Thyroid gland (tissue), 4 donors: Measurements from ENCODE around the gene SORCS2. TPM values are rescaled to one million over a fixed set of nuclear protein-coding genes. Genes with fewer than 3 reads are reported as not detected.
"Not testable (repeated sequence)": the region's sequence is repeated elsewhere in the genome, so short reads cannot be mapped to it uniquely, and the experiment has no call there.

Experiments used
- DNase-seq, 2 donors: peaks; one replicate each; pipeline ENCODE4 v3.0.0-alpha.2; 2019
- H3K27ac ChIP-seq, 3 donors: fragments of 200-600 bp; sonication (generic); 1 replicate in 2 of 3; 2 replicates in 1 of 3; pipeline ENCODE4 v1.5.1; 2016 to 2019; ENCODE audit warnings: mild to moderate bottlenecking in 1 of 3, moderate library complexity in 1 of 3
- H3K27me3 ChIP-seq: fragments of 200-600 bp; sonication (generic); one replicate; pipeline ENCODE4 v1.5.1; 2019
- H3K36me3 ChIP-seq, 2 donors: fragments of 200-600 bp; sonication (generic); one replicate each; pipeline ENCODE4 v1.5.1; 2016 to 2019
- H3K4me1 ChIP-seq, 2 donors: fragments of 200-600 bp; sonication (generic); one replicate each; pipeline ENCODE4 v1.5.1; 2017 to 2019
- H3K4me3 ChIP-seq, 3 donors: fragments of 200-600 bp; sonication (generic); replicated peaks in 1 of 3; 1 replicate in 2 of 3; 2 replicates in 1 of 3; pipeline ENCODE4 v1.5.1; 2016; ENCODE audit warnings: mild to moderate bottlenecking in 1 of 3
- H3K9me3 ChIP-seq: fragments of 200-600 bp; sonication (generic); one replicate; pipeline ENCODE4 v1.5.1; 2017
- POLR2A ChIP-seq, 2 donors: fragments of 450-650 bp; IDR thresholded peaks; one replicate each; pipeline ENCODE4 v1.6.1; 2017; ENCODE audit warnings: antibody characterized with exemption in 2 of 2, mild to moderate bottlenecking in 2 of 2, moderate library complexity in 1 of 2
- WGBS, 2 donors: methylation state at CpG; one replicate each; pipeline ENCODE4 v1.1.5; 2017; 5-methylcytosine and 5-hydroxymethylcytosine counted together
- intact Hi-C: fragments of 100-400 bp; cut with DNase I; formaldehyde crosslinking; loops from one replicate; pipeline ENCODE4 v1.15.1; 2023
- total RNA-seq, 4 donors: library from RNA; depleted of rRNA; stranded (reverse); fragments of >200 nt; gene quantifications; one replicate each; pipeline ENCODE4 v1.2.3, GENCODE V29; 2016
- TF ChIP-seq, protein P1 (sequence below), 6 experiments: fragments of 200-600 bp in 3 of 6; fragments of 450-650 bp in 3 of 6; sonication (generic) in 3 of 6; IDR thresholded peaks; one replicate each; pipeline ENCODE4 v1.5.1; 2016 to 2019; ENCODE audit warnings: antibody characterized with exemption in 6 of 6, mild to moderate bottlenecking in 2 of 6, inconsistent platforms in 1 of 6, moderate library complexity in 1 of 6

The SORCS2 gene
- total RNA-seq, 4 donors from 2014 or later, result 1.7 to 13.6 (median 3.6) TPM

- TF ChIP-seq, protein P1, sequence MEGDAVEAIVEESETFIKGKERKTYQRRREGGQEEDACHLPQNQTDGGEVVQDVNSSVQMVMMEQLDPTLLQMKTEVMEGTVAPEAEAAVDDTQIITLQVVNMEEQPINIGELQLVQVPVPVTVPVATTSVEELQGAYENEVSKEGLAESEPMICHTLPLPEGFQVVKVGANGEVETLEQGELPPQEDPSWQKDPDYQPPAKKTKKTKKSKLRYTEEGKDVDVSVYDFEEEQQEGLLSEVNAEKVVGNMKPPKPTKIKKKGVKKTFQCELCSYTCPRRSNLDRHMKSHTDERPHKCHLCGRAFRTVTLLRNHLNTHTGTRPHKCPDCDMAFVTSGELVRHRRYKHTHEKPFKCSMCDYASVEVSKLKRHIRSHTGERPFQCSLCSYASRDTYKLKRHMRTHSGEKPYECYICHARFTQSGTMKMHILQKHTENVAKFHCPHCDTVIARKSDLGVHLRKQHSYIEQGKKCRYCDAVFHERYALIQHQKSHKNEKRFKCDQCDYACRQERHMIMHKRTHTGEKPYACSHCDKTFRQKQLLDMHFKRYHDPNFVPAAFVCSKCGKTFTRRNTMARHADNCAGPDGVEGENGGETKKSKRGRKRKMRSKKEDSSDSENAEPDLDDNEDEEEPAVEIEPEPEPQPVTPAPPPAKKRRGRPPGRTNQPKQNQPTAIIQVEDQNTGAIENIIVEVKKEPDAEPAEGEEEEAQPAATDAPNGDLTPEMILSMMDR (IDR thresholded peaks at IDR 0.05), result no peak
- TF ChIP-seq POLR2A (IDR thresholded peaks at IDR 0.05), result no peak
- Histone ChIP-seq H3K4me3 (no peak overlapping the region), H3K4me1 (peaks cover 23 to 42% of the 10 kb centered on the region in 2 donors), H3K9me3 (no peaks in the 10 kb centered on the region), H3K27me3 (no peaks in the 10 kb centered on the region), H3K36me3 (no peaks in the 10 kb centered on the region), H3K27ac (no peak overlapping the region)
- WGBS, 2 donors, result 94 to 97% methylated on average over 6 of the region's 6 CpGs
- intact Hi-C loops, result no loop called here
- DNase-seq, result no peak
Observed at GRCh38 chr4:7212921-7213320, 20.6 kb downstream of the SORCS2 start.

GRCh38 chr4:7213807-7214206, 21.5 kb downstream of the SORCS2 start:
- WGBS, 2 donors, result 93 to 100% methylated on average over 1 to 2 of the region's 2 CpGs
- no peak for DNase-seq
- intact Hi-C loops, result no loop called here
- no peak overlapping the region for H3K4me3 ChIP-seq
- no peak for TF ChIP-seq POLR2A (IDR thresholded peaks at IDR 0.05)
- TF ChIP-seq, protein P1 (IDR thresholded peaks at IDR 0.05), result no peak
- peaks cover 31 to 44% of the 10 kb centered on the region in 2 donors for H3K4me1 ChIP-seq
- H3K9me3 ChIP-seq, result no peaks in the 10 kb centered on the region
- no peaks in the 10 kb centered on the region for H3K27me3 ChIP-seq
- H3K27ac ChIP-seq, result no peak overlapping the region
- no peaks in the 10 kb centered on the region for H3K36me3 ChIP-seq

GRCh38 chr4:7214359-7214758, 22.0 kb downstream of the SORCS2 start:
- Histone ChIP-seq H3K4me1 (peaks cover 31 to 48% of the 10 kb centered on the region in 2 donors), H3K27me3 (no peaks in the 10 kb centered on the region), H3K9me3 (no peaks in the 10 kb centered on the region), H3K4me3 (no peak overlapping the region), H3K36me3 (no peaks in the 10 kb centered on the region), H3K27ac (no peak overlapping the region)
- intact Hi-C loops, result no loop called here
- DNase-seq, result no peak
- WGBS, 2 donors, result 89 to 100% methylated on average over 2 of the region's 2 CpGs
- TF ChIP-seq POLR2A (IDR thresholded peaks at IDR 0.05), result no peak
- TF ChIP-seq, protein P1 (IDR thresholded peaks at IDR 0.05), result no peak

DNA sequence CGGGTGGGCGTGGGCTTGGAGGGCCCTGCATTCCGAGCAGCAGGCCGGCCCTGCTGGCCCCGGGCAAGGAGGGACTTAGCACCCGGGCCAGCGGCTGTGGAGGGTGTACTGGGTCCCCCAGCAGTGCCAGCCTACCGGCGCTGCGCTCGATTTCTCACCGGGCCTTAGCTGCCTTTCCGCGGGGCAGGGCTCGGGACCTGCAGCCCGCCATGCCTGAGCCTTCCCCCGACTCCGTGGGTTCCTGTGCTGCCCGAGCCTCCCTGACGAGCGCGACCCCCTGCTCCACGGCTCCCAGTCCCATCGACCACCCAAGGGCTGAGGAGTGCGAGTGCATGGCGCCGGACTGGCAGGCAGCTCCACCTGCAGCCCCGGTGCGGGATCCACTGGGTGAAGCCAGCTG, 22.8 kb downstream of the SORCS2 start:
- H3K9me3 ChIP-seq, H3K36me3 ChIP-seq, H3K27me3 ChIP-seq, H3K4me3 ChIP-seq, H3K27ac ChIP-seq, DNase-seq, intact Hi-C loops: not testable (repeated sequence)
- peaks cover 30 to 47% of the 10 kb centered on the region in 2 donors for H3K4me1 ChIP-seq
- 96% methylated on average over 26 of the region's 29 CpGs; no CpG with 5 or more reads in 1 of the 2 donors for WGBS, 2 donors

DNA sequence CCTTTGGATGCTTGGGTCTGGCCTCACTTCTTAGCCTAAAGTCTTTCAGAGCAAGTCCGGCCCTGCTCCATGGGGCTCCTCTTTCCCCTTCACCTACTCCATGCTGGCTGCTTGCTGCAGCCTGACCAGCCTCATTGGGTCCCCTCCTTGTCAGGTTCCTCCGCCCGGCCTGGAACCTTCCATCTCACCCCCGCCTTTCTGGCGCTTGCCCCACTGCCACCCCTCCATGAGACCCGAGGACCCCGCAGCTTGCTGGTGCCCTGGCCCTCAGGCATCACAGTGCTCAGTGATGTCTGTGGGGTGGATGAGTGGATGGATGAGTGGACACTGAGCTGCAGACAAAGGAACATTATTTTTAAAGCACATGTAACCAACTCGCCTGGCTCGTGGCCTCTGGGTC, 24.7 kb downstream of the SORCS2 start:
- Histone ChIP-seq H3K27ac (no peak overlapping the region), H3K4me1 (peaks cover 24 to 43% of the 10 kb centered on the region in 2 donors), H3K9me3 (no peaks in the 10 kb centered on the region), H3K27me3 (no peaks in the 10 kb centered on the region), H3K36me3 (no peaks in the 10 kb centered on the region), H3K4me3 (no peak overlapping the region)
- 93 to 94% methylated on average over 9 of the region's 9 CpGs for WGBS, 2 donors
- no peak for DNase-seq
- TF ChIP-seq, protein P1 (IDR thresholded peaks at IDR 0.05), result no peak
- no peak for TF ChIP-seq POLR2A (IDR thresholded peaks at IDR 0.05)
- intact Hi-C loops, result no loop called here
